ENCODE measurements around the gene OR1F1.

The OR1F1 gene

GRCh38 chr16:3188675-3188924, 596 bp downstream of the OR1F1 start:
- Histone ChIP-seq H3K9me3 (ENCODE audit: control insufficient read depth, low read length) (no peaks in the 10 kb centered on the region), H3K4me1 (no peaks in the 10 kb centered on the region), H3K9ac (no peak overlapping the region), H3K4me2 (ENCODE audit: low read length) (peak overlapping the region; percentile 60), H3K27me3 (ENCODE audit: control insufficient read depth, insufficient read depth, low read length) (peaks cover 2% of the 10 kb centered on the region), H2AFZ (no peak overlapping the region), H3K79me2 (no peaks in the 10 kb centered on the region), H3K36me3 (ENCODE audit: control insufficient read depth, insufficient read depth, low read length) (no peaks in the 10 kb centered on the region), H3K27ac (no peak overlapping the region), H3K4me3 (ENCODE audit: low read depth, low read length) (peak overlapping the region; percentile 53)
- TF ChIP-seq CTCF (IDR thresholded peaks at IDR 0.05): no peak

- H3K36me3 ChIP-seq (ENCODE audit: control insufficient read depth, insufficient read depth, low read length): no peaks in the 10 kb centered on the region
- H3K9ac ChIP-seq: no peak overlapping the region
- H2AFZ ChIP-seq: no peak overlapping the region
- no peaks in the 10 kb centered on the region for H3K4me1 ChIP-seq
- peak overlapping the region; percentile 60 for H3K4me2 ChIP-seq (ENCODE audit: low read length)
- H3K79me2 ChIP-seq: no peaks in the 10 kb centered on the region
- no peak overlapping the region for H3K27ac ChIP-seq
- no peaks in the 10 kb centered on the region for H3K9me3 ChIP-seq (ENCODE audit: control insufficient read depth, low read length)
- peak overlapping the region; percentile 53 for H3K4me3 ChIP-seq (ENCODE audit: low read depth, low read length)
- no peak for TF ChIP-seq CTCF (IDR thresholded peaks at IDR 0.05)
- no peaks in the 10 kb centered on the region for H3K27me3 ChIP-seq (ENCODE audit: control insufficient read depth, insufficient read depth, low read length)
Measured at GRCh38 chr16:3188925-3189825, 1.2 kb downstream of the OR1F1 start.

GRCh38 chr16:3189869-3190268, 1.9 kb downstream of the OR1F1 start:
- Histone ChIP-seq H3K27ac (no peak overlapping the region), H3K4me2 (ENCODE audit: low read length) (no peak overlapping the region), H3K27me3 (ENCODE audit: control insufficient read depth, insufficient read depth, low read length) (no peaks in the 10 kb centered on the region), H2AFZ (no peak overlapping the region), H3K4me1 (no peaks in the 10 kb centered on the region), H3K4me3 (ENCODE audit: low read depth, low read length) (no peak overlapping the region), H3K9ac (no peak overlapping the region), H3K79me2 (no peaks in the 10 kb centered on the region), H3K9me3 (ENCODE audit: control insufficient read depth, low read length) (no peaks in the 10 kb centered on the region), H3K36me3 (ENCODE audit: control insufficient read depth, insufficient read depth, low read length) (no peaks in the 10 kb centered on the region)
- no peak for TF ChIP-seq CTCF (IDR thresholded peaks at IDR 0.05)

GRCh38 chr16:3190949-3191353, 2.9 kb downstream of the OR1F1 start:
- no peaks in the 10 kb centered on the region for H3K27me3 ChIP-seq (ENCODE audit: control insufficient read depth, insufficient read depth, low read length)
- no peak for TF ChIP-seq CTCF (IDR thresholded peaks at IDR 0.05)
- H3K36me3 ChIP-seq (ENCODE audit: control insufficient read depth, insufficient read depth, low read length): no peaks in the 10 kb centered on the region
- no peaks in the 10 kb centered on the region for H3K4me1 ChIP-seq
- H3K79me2 ChIP-seq: no peaks in the 10 kb centered on the region
- H3K9me3 ChIP-seq (ENCODE audit: control insufficient read depth, low read length): no peaks in the 10 kb centered on the region
- no peak overlapping the region for H3K27ac ChIP-seq
- H3K4me2 ChIP-seq (ENCODE audit: low read length): peak overlapping the region; percentile 40
- H2AFZ ChIP-seq: no peak overlapping the region
- no peak overlapping the region for H3K9ac ChIP-seq
- H3K4me3 ChIP-seq (ENCODE audit: low read depth, low read length): no peak overlapping the region

- Histone ChIP-seq H3K79me2 (no peaks in the 10 kb centered on the region), H3K9me3 (ENCODE audit: control insufficient read depth, low read length) (no peaks in the 10 kb centered on the region), H3K27ac (no peak overlapping the region), H3K4me2 (ENCODE audit: low read length) (no peak overlapping the region), H3K4me1 (no peaks in the 10 kb centered on the region), H2AFZ (no peak overlapping the region), H3K36me3 (ENCODE audit: control insufficient read depth, insufficient read depth, low read length) (no peaks in the 10 kb centered on the region), H3K27me3 (ENCODE audit: control insufficient read depth, insufficient read depth, low read length) (no peaks in the 10 kb centered on the region), H3K4me3 (ENCODE audit: low read depth, low read length) (no peak overlapping the region), H3K9ac (no peak overlapping the region)
- TF ChIP-seq CTCF (IDR thresholded peaks at IDR 0.05): no peak
Measured at GRCh38 chr16:3192476-3193019, 4.5 kb downstream of the OR1F1 start.

Measured in parathyroid adenoma (tissue), 2 donors.